Lower leg skin (tissue), 3 donors: ENCODE measurements around the gene RAC3.

Experiments used
- CTCF ChIP-seq, 3 donors: fragments of 450-650 bp; IDR thresholded peaks; one replicate each; pipeline ENCODE4 v1.5.1; 2016; ENCODE audit warnings: antibody characterized with exemption in 3 of 3, mild to moderate bottlenecking in 3 of 3, moderate library complexity in 2 of 3
- POLR2A ChIP-seq, 2 donors: fragments of 450-650 bp; IDR thresholded peaks; one replicate each; pipeline ENCODE4 v1.6.1; 2016 to 2017; ENCODE audit warnings: antibody characterized with exemption in 2 of 2, mild to moderate bottlenecking in 1 of 2, moderate library complexity in 1 of 2

GRCh38 chr17:82019690-82020571 is 11.5 kb upstream of the RAC3 start:
- TF ChIP-seq CTCF (IDR thresholded peaks at IDR 0.05) (no peak), POLR2A (IDR thresholded peaks at IDR 0.05) (no peak)
